Trophoblast cell (in vitro differentiated cells and primary cell): ENCODE results near the gene TEKT5.

Experiments
- DNase-seq, 2 donors: peaks; one replicate each; pipeline ENCODE4 v3.0.0-alpha.2; 2016
- H2AFZ ChIP-seq: 2 replicates; pipeline ENCODE4 v1.6.1; 2013; ENCODE audit warnings: low read length, moderate library complexity, mild to moderate bottlenecking; ENCODE audit not compliant: insufficient read depth, poor library complexity
- H2AK5ac ChIP-seq: 2 replicates; pipeline ENCODE4 v1.6.1; 2013; ENCODE audit warnings: mild to moderate bottlenecking, low read length
- H2BK120ac ChIP-seq: 2 replicates; pipeline ENCODE4 v1.6.1; 2013; ENCODE audit warnings: low read length, mild to moderate bottlenecking, moderate library complexity; ENCODE audit not compliant: insufficient read depth, poor library complexity
- H2BK12ac ChIP-seq: 2 replicates; pipeline ENCODE4 v1.6.1; 2013; ENCODE audit warnings: mild to moderate bottlenecking, low read length, moderate library complexity
- H2BK5ac ChIP-seq: 2 replicates; pipeline ENCODE4 v1.6.1; 2013; ENCODE audit warnings: low read length, low read depth, moderate library complexity, mild to moderate bottlenecking; ENCODE audit not compliant: poor library complexity
- H3K14ac ChIP-seq: 2 replicates; pipeline ENCODE4 v1.6.1; 2013; ENCODE audit warnings: mild to moderate bottlenecking, low read length
- H3K18ac ChIP-seq: 2 replicates; pipeline ENCODE4 v1.6.1; 2013; ENCODE audit warnings: mild to moderate bottlenecking, low read length
- H3K23ac ChIP-seq: 2 replicates; pipeline ENCODE4 v1.6.1; 2013; ENCODE audit warnings: low read length
- H3K27ac ChIP-seq: 2 replicates; pipeline ENCODE4 v1.5.1; 2013; ENCODE audit warnings: low read depth, mild to moderate bottlenecking, inconsistent platforms, low read length, moderate library complexity
- H3K27me3 ChIP-seq: 2 replicates; pipeline ENCODE4 v1.6.1; 2013; ENCODE audit warnings: inconsistent platforms, mild to moderate bottlenecking, low read length, moderate library complexity; ENCODE audit not compliant: insufficient read depth
- H3K36me3 ChIP-seq, 2 experiments: 1 replicate in 1 of 2; 2 replicates in 1 of 2; pipeline ENCODE4 v1.6.1; 2013; ENCODE audit warnings: low read length in 2 of 2, mild to moderate bottlenecking in 2 of 2, moderate library complexity in 1 of 2; ENCODE audit not compliant: insufficient read depth in 2 of 2, control insufficient read depth in 1 of 2
- H3K4ac ChIP-seq: 2 replicates; pipeline ENCODE4 v1.6.1; 2013; ENCODE audit warnings: low read depth, mild to moderate bottlenecking, low read length, moderate library complexity
- H3K4me1 ChIP-seq, 2 experiments: 1 replicate in 1 of 2; 2 replicates in 1 of 2; pipeline ENCODE4 v1.6.1; 2013; ENCODE audit warnings: low read length in 2 of 2, mild to moderate bottlenecking in 2 of 2, moderate library complexity in 1 of 2; ENCODE audit not compliant: insufficient read depth in 2 of 2, control insufficient read depth in 1 of 2
- H3K4me2 ChIP-seq: 2 replicates; pipeline ENCODE4 v1.6.1; 2013; ENCODE audit warnings: inconsistent platforms, mild to moderate bottlenecking, low read length, moderate library complexity
- H3K4me3 ChIP-seq: 2 replicates; pipeline ENCODE4 v1.5.1; 2013; ENCODE audit warnings: mild to moderate bottlenecking, low read depth, low read length, inconsistent platforms
- H3K79me1 ChIP-seq: one replicate; pipeline ENCODE4 v1.6.1; 2013; ENCODE audit warnings: low read length
- H3K79me2 ChIP-seq: 2 replicates; pipeline ENCODE4 v1.6.1; 2013; ENCODE audit warnings: low read length, mild to moderate bottlenecking; ENCODE audit not compliant: control insufficient read depth, insufficient read depth, poor library complexity
- H3K9ac ChIP-seq: 2 replicates; pipeline ENCODE4 v1.6.1; 2013; ENCODE audit warnings: mild to moderate bottlenecking, low read length
- H3K9me3 ChIP-seq: 2 replicates; pipeline ENCODE4 v1.6.1; 2013; ENCODE audit warnings: low read depth, mild to moderate bottlenecking, control low read depth, inconsistent platforms, low read length; ENCODE audit not compliant: insufficient read depth
- H4K12ac ChIP-seq: 2 replicates; pipeline ENCODE4 v1.6.1; 2013; ENCODE audit warnings: low read depth, mild to moderate bottlenecking, low read length, moderate library complexity
- H4K8ac ChIP-seq: 2 replicates; pipeline ENCODE4 v1.6.1; 2013; ENCODE audit warnings: low read depth, mild to moderate bottlenecking, low read length, moderate library complexity
- H4K91ac ChIP-seq: one replicate; pipeline ENCODE4 v1.6.1; 2013; ENCODE audit warnings: low read depth, mild to moderate bottlenecking, low read length, moderate library complexity
- WGBS: extraction: QIAGEN DNeasy Blood & Tissue Kit; methylation state at CpG from one replicate; pipeline ENCODE4 v1.1.7; 2013; ENCODE audit warnings: missing lambda C conversion rate; ENCODE audit not compliant: insufficient read length, insufficient coverage; ENCODE audit errors: extremely low coverage; 5-methylcytosine and 5-hydroxymethylcytosine counted together

The TEKT5 gene

DNA sequence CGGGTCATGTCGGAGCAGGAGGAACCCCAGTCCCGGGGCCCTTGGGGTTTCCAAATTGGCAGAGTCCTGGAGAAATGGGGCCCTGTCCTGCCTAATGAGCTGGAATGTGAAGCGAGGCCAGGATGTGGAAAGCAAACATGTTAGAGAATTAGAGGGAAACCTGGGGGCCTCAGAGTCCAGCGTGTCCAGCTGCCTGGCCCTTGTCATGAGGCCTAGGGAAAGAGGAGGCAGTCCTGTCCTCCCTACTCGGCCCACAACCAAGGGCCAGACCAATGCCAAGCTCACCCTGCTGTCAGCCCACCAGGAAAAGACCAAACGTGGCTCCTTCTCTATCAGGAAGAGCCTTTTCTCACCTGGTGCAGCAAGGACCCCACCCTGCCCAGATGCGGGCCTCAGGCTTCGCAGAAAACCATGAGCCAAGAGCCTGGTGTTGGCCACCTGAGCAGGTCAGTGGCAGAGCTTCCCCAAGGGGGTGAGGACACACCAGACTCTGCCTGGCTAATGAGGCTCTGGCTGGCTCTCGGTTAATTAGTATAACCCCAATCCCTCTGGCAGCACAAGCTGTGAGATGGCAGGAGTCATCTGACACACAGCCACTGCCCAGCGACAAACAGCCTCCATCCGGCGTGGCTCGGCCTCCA is 10.1 kb downstream of the TEKT5 start:
- Histone ChIP-seq H3K4ac (no peak overlapping the region), H3K36me3 (no peaks in the 10 kb centered on the region), H3K27ac (no peak overlapping the region), H3K4me2 (no peak overlapping the region), H2BK12ac (no peak overlapping the region), H3K18ac (no peak overlapping the region), H3K4me1 (peaks cover 4 to 5% of the 10 kb centered on the region in 2 experiments), H3K4me3 (no peak overlapping the region), H4K91ac (no peak overlapping the region), H4K12ac (no peak overlapping the region), H3K23ac (no peak overlapping the region), H3K14ac (no peak overlapping the region), H2BK5ac (no peak overlapping the region), H3K27me3 (no peaks in the 10 kb centered on the region), H2AFZ (no peak overlapping the region), H3K9ac (no peak overlapping the region), H3K9me3 (no peaks in the 10 kb centered on the region), H4K8ac (no peak overlapping the region), H2BK120ac (no peak overlapping the region), H3K79me2 (no peaks in the 10 kb centered on the region), H2AK5ac (no peak overlapping the region), H3K79me1 (no peaks in the 10 kb centered on the region)
- no peak for DNase-seq
- WGBS = no CpG with 5 or more reads among the region's 14 CpGs

DNA sequence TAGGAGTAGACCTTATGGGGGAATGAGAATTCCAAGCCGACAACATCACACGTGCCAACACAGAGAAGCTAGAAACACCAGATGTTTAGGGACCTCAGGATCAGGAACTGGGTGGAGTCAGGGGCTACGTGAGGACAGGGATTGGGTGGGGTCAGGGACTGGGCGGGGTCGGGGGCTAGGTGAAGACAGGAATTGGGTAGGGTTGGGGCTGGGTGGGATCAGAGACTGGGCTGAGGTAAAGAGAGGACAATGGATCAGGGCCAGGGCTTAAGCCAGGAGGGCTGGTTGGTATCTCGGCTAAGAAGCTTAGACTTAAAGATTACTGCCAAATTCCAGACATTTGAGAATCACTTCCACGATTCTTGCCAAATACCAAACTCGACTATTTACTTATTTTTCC is 11.6 kb downstream of the TEKT5 start:
- H3K4me2 ChIP-seq = no peak overlapping the region
- H3K4me3 ChIP-seq = no peak overlapping the region
- no peak overlapping the region for H4K12ac ChIP-seq
- no peak overlapping the region for H3K14ac ChIP-seq
- H3K9ac ChIP-seq = no peak overlapping the region
- H2AFZ ChIP-seq = no peak overlapping the region
- no peaks in the 10 kb centered on the region for H3K79me1 ChIP-seq
- H2BK5ac ChIP-seq = no peak overlapping the region
- no peak overlapping the region for H3K23ac ChIP-seq
- no peak overlapping the region for H3K18ac ChIP-seq
- DNase-seq = no peak
- H3K27ac ChIP-seq = no peak overlapping the region
- H4K91ac ChIP-seq = no peak overlapping the region
- no peaks in the 10 kb centered on the region for H3K9me3 ChIP-seq
- H2AK5ac ChIP-seq = no peak overlapping the region
- no peaks in the 10 kb centered on the region for H3K79me2 ChIP-seq
- WGBS = 100% methylated on average over 2 of the region's 8 CpGs
- H3K27me3 ChIP-seq = no peaks in the 10 kb centered on the region
- no peak overlapping the region for H3K4ac ChIP-seq
- H4K8ac ChIP-seq = no peak overlapping the region
- H2BK120ac ChIP-seq = no peak overlapping the region
- no peak overlapping the region for H2BK12ac ChIP-seq
- H3K36me3 ChIP-seq = no peaks in the 10 kb centered on the region
- peaks cover 1% of the 10 kb centered on the region in 2 experiments for H3K4me1 ChIP-seq

DNA sequence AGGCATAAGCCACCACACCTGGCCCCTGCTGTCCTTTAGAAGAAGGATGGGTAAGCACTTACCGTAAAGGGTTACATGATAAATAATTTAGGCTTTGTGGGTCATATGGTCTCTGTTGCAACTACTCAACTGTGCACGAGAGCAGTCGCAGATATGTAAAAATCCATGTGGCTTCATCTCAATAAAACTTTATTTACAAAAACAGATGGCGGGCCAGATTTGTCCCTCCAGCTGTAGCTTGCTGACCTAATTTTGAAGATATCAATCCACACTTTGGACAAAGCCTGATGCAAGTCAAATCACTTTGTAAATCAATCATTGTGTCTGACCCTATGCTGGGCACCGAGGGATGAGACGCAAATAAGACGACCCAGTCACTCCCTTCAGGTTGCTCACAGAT is 12.1 kb downstream of the TEKT5 start:
- Histone ChIP-seq H2BK5ac (no peak overlapping the region), H3K4me1 (no peaks in the 10 kb centered on the region), H3K27ac (no peak overlapping the region), H2BK12ac (no peak overlapping the region), H3K79me2 (no peaks in the 10 kb centered on the region), H2AK5ac (no peak overlapping the region), H3K4me3 (no peak overlapping the region), H4K12ac (no peak overlapping the region), H3K27me3 (no peaks in the 10 kb centered on the region), H3K36me3 (no peaks in the 10 kb centered on the region), H2BK120ac (no peak overlapping the region), H3K4me2 (no peak overlapping the region), H3K4ac (no peak overlapping the region), H3K9ac (no peak overlapping the region), H3K9me3 (no peaks in the 10 kb centered on the region), H3K14ac (no peak overlapping the region), H3K23ac (no peak overlapping the region), H4K91ac (no peak overlapping the region), H3K79me1 (no peaks in the 10 kb centered on the region), H3K18ac (no peak overlapping the region), H2AFZ (no peak overlapping the region), H4K8ac (no peak overlapping the region)
- no peak for DNase-seq
- WGBS = no CpG with 5 or more reads among the region's 7 CpGs

DNA sequence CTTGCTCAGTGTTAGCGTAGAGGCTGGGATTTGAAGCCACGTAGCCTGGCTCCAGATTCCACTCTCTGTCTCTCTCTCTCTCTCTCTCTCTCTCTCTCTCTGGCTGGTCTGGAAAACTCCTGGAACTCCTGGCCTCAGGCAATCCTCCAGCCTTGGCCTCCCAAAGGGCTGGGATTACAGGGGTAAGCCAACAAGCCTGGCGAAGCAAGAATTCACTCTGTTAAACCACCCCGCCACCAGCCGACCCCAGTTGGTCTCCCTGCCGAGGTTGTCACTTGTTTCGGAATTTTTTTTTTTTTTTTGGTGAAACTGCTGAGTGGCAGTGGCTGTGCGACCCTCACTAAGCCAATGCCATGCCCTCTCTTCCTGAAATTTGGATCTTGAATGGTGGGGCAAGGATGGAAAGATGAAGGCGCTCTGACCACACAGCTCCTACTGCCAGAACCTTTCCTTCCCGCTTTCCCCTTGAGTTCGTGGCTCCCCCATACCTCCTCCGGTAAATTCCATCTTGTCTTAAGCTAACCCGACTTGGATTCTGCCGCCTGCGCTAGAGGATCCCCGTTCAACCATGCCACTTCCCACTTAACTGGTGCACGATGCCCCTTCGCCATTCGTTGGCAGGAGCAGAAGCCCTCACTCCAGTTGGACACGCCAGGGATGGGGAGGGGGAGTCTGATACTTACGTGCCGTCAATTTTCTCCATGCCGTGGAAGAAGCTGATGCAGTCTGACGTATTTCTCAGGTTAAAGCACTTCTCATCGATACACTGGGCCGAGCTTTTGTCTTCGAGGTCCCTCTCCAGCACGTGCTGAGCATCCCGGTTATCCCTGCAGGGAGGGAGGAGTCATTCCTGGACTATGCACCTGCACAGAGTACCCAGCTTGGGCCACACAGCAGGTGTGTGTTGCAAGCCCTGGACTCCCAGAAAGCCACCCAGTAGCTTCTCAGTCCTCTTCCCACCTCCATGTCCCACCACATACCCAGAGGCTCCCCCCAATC is 13.1 kb downstream of the TEKT5 start:
- Histone ChIP-seq H3K9me3 (no peaks in the 10 kb centered on the region), H2BK5ac (no peak overlapping the region), H4K12ac (no peak overlapping the region), H3K4ac (no peak overlapping the region), H3K14ac (no peak overlapping the region), H3K23ac (no peak overlapping the region), H3K27ac (no peak overlapping the region), H4K91ac (no peak overlapping the region), H3K4me2 (no peak overlapping the region), H3K36me3 (no peaks in the 10 kb centered on the region), H4K8ac (no peak overlapping the region), H3K9ac (no peak overlapping the region), H3K4me1 (no peaks in the 10 kb centered on the region), H2BK12ac (no peak overlapping the region), H3K79me2 (no peaks in the 10 kb centered on the region), H2AK5ac (no peak overlapping the region), H2BK120ac (no peak overlapping the region), H3K79me1 (no peaks in the 10 kb centered on the region), H2AFZ (no peak overlapping the region), H3K27me3 (no peaks in the 10 kb centered on the region), H3K4me3 (no peak overlapping the region), H3K18ac (no peak overlapping the region)
- no CpG with 5 or more reads among the region's 29 CpGs for WGBS
- no peak for DNase-seq
